Cardiac muscle cell (in vitro differentiated cells and primary cell): ENCODE data around the gene REST. TPM values are rescaled to one million over a fixed set of nuclear protein-coding genes. Genes with fewer than 3 reads are reported as not detected.
"Not testable (repeated sequence)": the region's sequence is repeated elsewhere in the genome, so short reads cannot be mapped to it uniquely, and the experiment has no call there.

Experiments used
- DNase-seq, 2 donors: peaks; one replicate each; pipeline versions ENCODE4 v3.0.0 to v3.0.0-alpha.2; 2010 to 2017; ENCODE audit warnings: low read depth in 1 of 2, low spot score in 1 of 2
- H3K27ac ChIP-seq: fragments of 200-600 bp; sonication (generic); 2 replicates; pipeline ENCODE4 v1.5.1; 2016
- H3K27me3 ChIP-seq: fragments of 200-600 bp; sonication (generic); 2 replicates; pipeline ENCODE4 v1.6.0; 2016; ENCODE audit warnings: control low read depth
- H3K36me3 ChIP-seq: fragments of 200-600 bp; sonication (generic); 2 replicates; pipeline ENCODE4 v1.5.1; 2016; ENCODE audit warnings: control low read depth
- H3K4me1 ChIP-seq: fragments of 200-600 bp; sonication (generic); 2 replicates; pipeline ENCODE4 v1.8.1; 2017; ENCODE audit warnings: low read depth, mild to moderate bottlenecking, mixed run types
- H3K4me3 ChIP-seq: fragments of 200-600 bp; sonication (generic); 2 replicates; pipeline ENCODE4 v1.5.1; 2016; ENCODE audit warnings: mild to moderate bottlenecking
- H3K9me3 ChIP-seq: fragments of 200-600 bp; sonication (generic); 2 replicates; pipeline ENCODE4 v1.5.1; 2017; ENCODE audit warnings: low read depth, mild to moderate bottlenecking, control low read depth
- polyA plus RNA-seq: library from polyadenylated mRNA; unstranded; fragments of >200 nt; fragmentation: Nextera tagmentation; extraction: Ambion mirVana; gene quantifications from 2 replicates; pipeline ENCODE4 v1.2.1, GENCODE V29; 2016
- total RNA-seq: library from RNA; depleted of rRNA; stranded (reverse); fragments of >200 nt; gene quantifications from 2 replicates; pipeline ENCODE4 v1.2.3, GENCODE V29; 2016
- TF ChIP-seq, protein P1 (sequence below): IDR thresholded peaks from 2 replicates; pipeline ENCODE4 v1.5.1; 2012; ENCODE audit warnings: low read depth, mild to moderate bottlenecking, low read length

REST gene
- total and polyA plus RNA-seq, 2 experiments from 2014 or later = 66.1 to 89.0 TPM

DNA sequence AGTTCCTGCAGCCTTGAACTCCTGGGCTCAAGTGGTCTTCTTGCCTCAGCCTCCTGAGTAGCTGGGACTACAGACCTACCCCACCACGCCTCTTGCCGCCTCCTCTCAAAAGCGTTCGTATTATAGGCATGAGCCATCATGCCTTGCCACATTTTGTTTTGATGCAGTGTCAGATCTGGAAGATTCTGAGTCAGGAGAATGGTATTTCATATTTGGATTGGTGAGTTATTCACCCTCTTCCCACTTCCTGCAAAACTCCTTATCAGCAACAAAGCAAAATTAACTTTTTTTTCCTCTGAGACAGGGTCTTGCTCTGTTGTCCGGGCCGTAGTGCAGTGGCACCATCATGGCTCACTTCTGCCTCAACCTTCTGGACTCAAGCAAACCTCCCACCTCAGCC, 29.6 kb downstream of the REST start:
- Histone ChIP-seq H3K4me1 (peaks cover 7% of the 10 kb centered on the region), H3K4me3 (no peak overlapping the region), H3K27ac (no peak overlapping the region), H3K27me3 (no peaks in the 10 kb centered on the region), H3K36me3 (peaks cover 2% of the 10 kb centered on the region), H3K9me3 (no peaks in the 10 kb centered on the region)
- DNase-seq = peak in 1 of 2 donors; percentile 83
- TF ChIP-seq, protein P1, sequence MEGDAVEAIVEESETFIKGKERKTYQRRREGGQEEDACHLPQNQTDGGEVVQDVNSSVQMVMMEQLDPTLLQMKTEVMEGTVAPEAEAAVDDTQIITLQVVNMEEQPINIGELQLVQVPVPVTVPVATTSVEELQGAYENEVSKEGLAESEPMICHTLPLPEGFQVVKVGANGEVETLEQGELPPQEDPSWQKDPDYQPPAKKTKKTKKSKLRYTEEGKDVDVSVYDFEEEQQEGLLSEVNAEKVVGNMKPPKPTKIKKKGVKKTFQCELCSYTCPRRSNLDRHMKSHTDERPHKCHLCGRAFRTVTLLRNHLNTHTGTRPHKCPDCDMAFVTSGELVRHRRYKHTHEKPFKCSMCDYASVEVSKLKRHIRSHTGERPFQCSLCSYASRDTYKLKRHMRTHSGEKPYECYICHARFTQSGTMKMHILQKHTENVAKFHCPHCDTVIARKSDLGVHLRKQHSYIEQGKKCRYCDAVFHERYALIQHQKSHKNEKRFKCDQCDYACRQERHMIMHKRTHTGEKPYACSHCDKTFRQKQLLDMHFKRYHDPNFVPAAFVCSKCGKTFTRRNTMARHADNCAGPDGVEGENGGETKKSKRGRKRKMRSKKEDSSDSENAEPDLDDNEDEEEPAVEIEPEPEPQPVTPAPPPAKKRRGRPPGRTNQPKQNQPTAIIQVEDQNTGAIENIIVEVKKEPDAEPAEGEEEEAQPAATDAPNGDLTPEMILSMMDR = no peak

DNA sequence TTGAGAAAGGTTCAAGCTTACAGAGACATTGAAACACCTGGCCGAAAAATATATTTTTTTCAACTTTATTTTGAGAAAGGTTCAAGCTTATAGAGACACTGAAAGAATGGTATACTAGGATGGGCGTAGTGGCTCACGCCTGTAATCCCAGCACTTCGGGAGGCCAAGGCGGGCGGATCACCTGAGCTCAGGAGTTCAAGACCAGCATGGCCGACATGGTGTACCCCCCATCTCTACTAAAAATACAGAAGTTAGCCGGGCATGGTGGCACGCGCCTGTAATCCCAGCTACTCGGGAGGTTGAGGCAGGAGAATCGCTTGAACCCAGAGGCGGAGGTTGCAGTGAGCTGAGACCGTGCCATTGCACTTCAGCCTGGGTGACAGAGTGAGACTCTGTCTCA, 32.1 kb downstream of the REST start:
- H3K4me3 ChIP-seq, H3K36me3 ChIP-seq, H3K27ac ChIP-seq, H3K9me3 ChIP-seq, H3K4me1 ChIP-seq, H3K27me3 ChIP-seq, DNase-seq: not testable (repeated sequence)

- TF ChIP-seq, protein P1 = no peak
- Histone ChIP-seq H3K36me3 (no peaks in the 10 kb centered on the region), H3K4me1 (no peaks in the 10 kb centered on the region), H3K9me3 (no peaks in the 10 kb centered on the region), H3K4me3 (no peak overlapping the region), H3K27me3 (no peaks in the 10 kb centered on the region), H3K27ac (no peak overlapping the region)
- no peak for DNase-seq
These were observed 32.7 kb downstream of the REST start for GRCh38 chr4:56940403-56940802.

GRCh38 chr4:56940971-56941370, 33.3 kb downstream of the REST start:
- no peak for DNase-seq

GRCh38 chr4:56941403-56941802, 33.7 kb downstream of the REST start:
- Histone ChIP-seq H3K36me3 (no peaks in the 10 kb centered on the region), H3K4me3 (no peak overlapping the region), H3K27ac (no peak overlapping the region), H3K27me3 (no peaks in the 10 kb centered on the region), H3K9me3 (no peaks in the 10 kb centered on the region), H3K4me1 (no peaks in the 10 kb centered on the region)
- TF ChIP-seq, protein P1 = no peak
- no peak for DNase-seq

More at GRCh38 chr4:56940971-56941370, 33.3 kb downstream of the REST start:
- TF ChIP-seq, protein P1 = no peak
- no peaks in the 10 kb centered on the region for H3K27me3 ChIP-seq
- no peak overlapping the region for H3K27ac ChIP-seq
- H3K9me3 ChIP-seq = no peaks in the 10 kb centered on the region
- no peak overlapping the region for H3K4me3 ChIP-seq
- no peaks in the 10 kb centered on the region for H3K36me3 ChIP-seq
- no peaks in the 10 kb centered on the region for H3K4me1 ChIP-seq

GRCh38 chr4:56953680-56954520, 46.2 kb downstream of the REST start:
- no peaks in the 10 kb centered on the region for H3K36me3 ChIP-seq
- H3K27ac ChIP-seq = no peak overlapping the region
- H3K4me1 ChIP-seq = no peaks in the 10 kb centered on the region
- H3K9me3 ChIP-seq = no peaks in the 10 kb centered on the region
- DNase-seq = no peak
- no peak overlapping the region for H3K4me3 ChIP-seq
- TF ChIP-seq, protein P1 = no peak
- no peaks in the 10 kb centered on the region for H3K27me3 ChIP-seq
